A549 treated with AZD2906 at 1 μM for 4 hours (cell line): ENCODE data around the gene CD40LG. TPM values are rescaled to one million over a fixed set of nuclear protein-coding genes. Genes with fewer than 3 reads are reported as not detected.

Experiments
- total RNA-seq: library from RNA; stranded (reverse); fragments of 200-300 nt; extraction: Qiagen RNA extraction; gene quantifications from 5 replicates; pipeline ENCODE4 v1.2.3, GENCODE V29; 2022

CD40LG gene
- total RNA-seq = not detected in 5 replicates

DNA sequence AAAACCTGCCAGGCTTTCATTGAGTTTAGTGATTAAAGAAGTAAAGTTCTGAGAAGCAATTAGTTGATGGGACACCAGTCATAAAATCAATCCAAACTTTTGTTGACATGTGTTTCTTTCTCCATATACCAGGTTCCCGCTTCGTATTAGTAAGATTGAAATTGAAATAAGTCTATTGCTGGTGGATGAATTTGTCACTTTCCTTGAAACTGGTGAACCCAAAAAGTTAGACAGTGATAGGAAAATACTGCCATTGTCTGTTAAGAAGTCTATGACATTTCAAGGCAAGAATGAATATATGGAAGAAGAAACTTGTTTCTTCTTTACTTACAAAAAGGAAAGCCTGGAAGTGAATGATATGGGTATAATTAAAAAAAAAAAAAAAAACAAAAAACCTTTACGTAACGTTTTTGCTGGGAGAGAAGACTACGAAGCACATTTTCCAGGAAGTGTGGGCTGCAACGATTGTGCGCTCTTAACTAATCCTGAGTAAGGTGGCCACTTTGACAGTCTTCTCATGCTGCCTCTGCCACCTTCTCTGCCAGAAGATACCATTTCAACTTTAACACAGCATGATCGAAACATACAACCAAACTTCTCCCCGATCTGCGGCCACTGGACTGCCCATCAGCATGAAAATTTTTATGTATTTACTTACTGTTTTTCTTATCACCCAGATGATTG lies at the start of gene CD40LG:
TSS of gene CD40LG (plus strand) at position 482 of the 684 bp plus-strand sequence. CDS start at position 573, 91 bp downstream.

Other genes starting within 250 kb of the CD40LG start
- not detected in 5 replicates for gene BRS3, start 160.2 kb upstream of the CD40LG start, total RNA-seq
- gene HTATSF1, start 150.6 kb upstream of the CD40LG start, total RNA-seq = 47.8 to 67.6 TPM (median 52.3 TPM) in 5 replicates
- not detected in 5 replicates for gene VGLL1, start 115.9 kb upstream of the CD40LG start, total RNA-seq
- gene ARHGEF6, start 132.8 kb downstream of the CD40LG start, total RNA-seq = 0.10 to 0.19 TPM (median 0.14 TPM) in 5 replicates
- 202 to 261 TPM (median 209 TPM) in 5 replicates for gene RBMX, start 232.6 kb downstream of the CD40LG start, total RNA-seq